Mucosa of descending colon (tissue), 3 donors: ENCODE results near the gene MTIF2. TPM values are rescaled to one million over a fixed set of nuclear protein-coding genes. Genes with fewer than 3 reads are reported as not detected.
"Not testable (repeated sequence)": the region's sequence is repeated elsewhere in the genome, so short reads cannot be mapped to it uniquely, and the experiment has no call there.

Experiments used
- ATAC-seq: fragments of 200-7000 bp; cut with Tn5 transposase; one replicate; pipeline ENCODE4 v1.9.1; 2020; ENCODE audit warnings: mild to moderate bottlenecking, moderate library complexity
- DNase-seq, 3 donors: peaks; one replicate each; pipeline ENCODE4 v3.0.0-alpha.2; 2020
- H3K36me3 ChIP-seq: fragments of 200-600 bp; one replicate; pipeline ENCODE4 v1.8.0; 2021; ENCODE audit warnings: low read depth, mild to moderate bottlenecking
- H3K4me1 ChIP-seq: fragments of 200-600 bp; one replicate; pipeline ENCODE4 v1.8.0; 2021; ENCODE audit warnings: low read depth, mild to moderate bottlenecking
- H3K4me3 ChIP-seq: fragments of 200-600 bp; one replicate; pipeline ENCODE4 v1.8.0; 2021; ENCODE audit warnings: mild to moderate bottlenecking
- H3K9me3 ChIP-seq: fragments of 200-600 bp; one replicate; pipeline ENCODE4 v1.8.0; 2021; ENCODE audit warnings: mild to moderate bottlenecking
- intact Hi-C, 2 donors: fragments of 100-400 bp; cut with DNase I in 1 of 2; cut with micrococcal nuclease in 1 of 2; formaldehyde crosslinking; loops; one replicate each; pipeline versions ENCODE4 v1.11.0 to v1.11.1; 2022; cut with DNase I, micrococcal nuclease
- total RNA-seq, 3 donors: library from RNA; stranded (reverse); fragmentation: NEBNext Ultra II Directional in 2 of 3; extraction: Animal tissue kit (Norgen Biotek cat#: 25700) in 2 of 3; gene quantifications; one replicate each; pipeline versions ENCODE4 v1.2.1 to v1.2.4, GENCODE V29; 2021 to 2023
- TF ChIP-seq, protein P1 (sequence below): fragments of 200-600 bp; IDR thresholded peaks from one replicate; pipeline ENCODE4 v1.8.0; 2022; ENCODE audit warnings: antibody characterized with exemption, mild to moderate bottlenecking
- donor health status: DM: no; HTN: no; CAD: no; lungs with moderate emphysema.
- donor health status: DM: no; HTN: no; CAD: no.
- donor health status: DM: no; HTN: yes; CAD: no.

The MTIF2 gene
- total RNA-seq, 3 donors from 2014 or later = 33.5 to 46.8 (median 39.9) TPM

GRCh38 chr2:55245411-55245810 lies 23.6 kb downstream of the MTIF2 start:
- Histone ChIP-seq H3K9me3 (no peaks in the 10 kb centered on the region), H3K4me3 (no peak overlapping the region), H3K4me1 (no peaks in the 10 kb centered on the region), H3K36me3 (no peaks in the 10 kb centered on the region)
- ATAC-seq (no peak), DNase-seq (no peak)
- intact Hi-C loops = no loop called here
- TF ChIP-seq, protein P1, sequence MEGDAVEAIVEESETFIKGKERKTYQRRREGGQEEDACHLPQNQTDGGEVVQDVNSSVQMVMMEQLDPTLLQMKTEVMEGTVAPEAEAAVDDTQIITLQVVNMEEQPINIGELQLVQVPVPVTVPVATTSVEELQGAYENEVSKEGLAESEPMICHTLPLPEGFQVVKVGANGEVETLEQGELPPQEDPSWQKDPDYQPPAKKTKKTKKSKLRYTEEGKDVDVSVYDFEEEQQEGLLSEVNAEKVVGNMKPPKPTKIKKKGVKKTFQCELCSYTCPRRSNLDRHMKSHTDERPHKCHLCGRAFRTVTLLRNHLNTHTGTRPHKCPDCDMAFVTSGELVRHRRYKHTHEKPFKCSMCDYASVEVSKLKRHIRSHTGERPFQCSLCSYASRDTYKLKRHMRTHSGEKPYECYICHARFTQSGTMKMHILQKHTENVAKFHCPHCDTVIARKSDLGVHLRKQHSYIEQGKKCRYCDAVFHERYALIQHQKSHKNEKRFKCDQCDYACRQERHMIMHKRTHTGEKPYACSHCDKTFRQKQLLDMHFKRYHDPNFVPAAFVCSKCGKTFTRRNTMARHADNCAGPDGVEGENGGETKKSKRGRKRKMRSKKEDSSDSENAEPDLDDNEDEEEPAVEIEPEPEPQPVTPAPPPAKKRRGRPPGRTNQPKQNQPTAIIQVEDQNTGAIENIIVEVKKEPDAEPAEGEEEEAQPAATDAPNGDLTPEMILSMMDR = no peak

DNA sequence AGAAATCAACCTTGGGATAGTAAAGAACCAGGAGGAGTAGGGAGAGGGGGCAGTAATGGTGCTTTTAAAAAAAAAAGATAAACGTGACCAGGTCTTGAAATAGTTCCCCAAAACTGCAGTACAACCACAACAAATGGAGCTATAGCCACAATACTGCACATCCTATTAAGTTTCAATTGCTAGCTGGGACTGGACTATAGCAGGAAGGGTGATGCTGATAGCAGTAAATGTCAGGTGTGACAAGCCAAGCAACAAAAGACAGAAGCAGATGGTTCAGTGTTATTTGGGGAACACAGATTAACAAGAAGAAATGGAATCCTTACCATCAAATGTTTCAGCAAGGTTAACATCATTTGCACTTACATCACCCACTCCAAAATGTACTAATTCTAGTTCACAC lies 26.4 kb downstream of the MTIF2 start:
- H3K4me1 ChIP-seq = no peaks in the 10 kb centered on the region
- intact Hi-C loops = no loop called here
- DNase-seq = no peak
- peaks cover 4% of the 10 kb centered on the region for H3K36me3 ChIP-seq
- TF ChIP-seq, protein P1 = no peak
- ATAC-seq = no peak
- no peak overlapping the region for H3K4me3 ChIP-seq
- no peaks in the 10 kb centered on the region for H3K9me3 ChIP-seq

GRCh38 chr2:55241582-55241981 lies 27.4 kb downstream of the MTIF2 start:
- ATAC-seq, H3K4me1 ChIP-seq, H3K36me3 ChIP-seq, DNase-seq, H3K4me3 ChIP-seq, intact Hi-C loops, H3K9me3 ChIP-seq: not testable (repeated sequence)

GRCh38 chr2:55239656-55240222 lies 29.3 kb downstream of the MTIF2 start:
- DNase-seq = no peak
- no peak for ATAC-seq
- peaks cover 4% of the 10 kb centered on the region for H3K36me3 ChIP-seq
- TF ChIP-seq, protein P1 = no peak
- no peaks in the 10 kb centered on the region for H3K4me1 ChIP-seq
- H3K9me3 ChIP-seq = no peaks in the 10 kb centered on the region
- no peak overlapping the region for H3K4me3 ChIP-seq
- intact Hi-C loops = no loop called here

DNA sequence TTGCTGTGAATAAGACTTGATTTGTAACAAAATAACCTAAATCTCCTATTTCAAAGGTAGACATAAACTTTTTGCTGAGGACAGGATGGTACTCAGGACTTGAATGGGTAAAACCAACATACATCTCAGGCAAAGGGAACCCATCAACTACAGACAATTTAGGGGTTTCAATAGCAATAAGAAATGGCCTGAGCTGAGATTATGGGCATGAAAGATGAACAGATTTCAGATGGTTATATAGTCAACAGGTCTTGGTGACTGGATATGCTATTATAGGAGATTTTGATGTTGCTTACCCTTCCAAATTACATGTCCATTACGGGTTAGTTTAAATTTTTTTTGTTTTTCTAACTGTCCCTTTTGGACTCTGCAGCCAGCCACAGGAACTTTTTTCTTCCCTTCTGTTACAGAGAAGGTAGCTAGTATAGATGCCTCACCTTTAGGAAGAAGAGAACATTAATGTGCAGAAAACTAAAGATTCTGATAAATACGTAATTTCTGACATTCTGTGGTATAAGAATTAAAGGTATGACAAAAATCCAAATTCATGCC lies 32.0 kb downstream of the MTIF2 start:
- H3K36me3 ChIP-seq = peaks cover 7% of the 10 kb centered on the region
- intact Hi-C loops = no loop called here
- no peak overlapping the region for H3K4me3 ChIP-seq
- TF ChIP-seq, protein P1 = no peak
- no peaks in the 10 kb centered on the region for H3K9me3 ChIP-seq
- ATAC-seq (no peak), DNase-seq (no peak)
- peaks cover 14% of the 10 kb centered on the region for H3K4me1 ChIP-seq

GRCh38 chr2:55235724-55236538 lies 33.1 kb downstream of the MTIF2 start:
- H3K4me1 ChIP-seq = peaks cover 14% of the 10 kb centered on the region
- ATAC-seq (no peak), DNase-seq (no peak)
- H3K36me3 ChIP-seq = peaks cover 7% of the 10 kb centered on the region
- intact Hi-C loops = no loop called here
- TF ChIP-seq, protein P1 = no peak
- H3K4me3 ChIP-seq = no peak overlapping the region
- H3K9me3 ChIP-seq = no peaks in the 10 kb centered on the region
